ENCODE measurements around the gene FOCAD. TPM values are rescaled to one million over a fixed set of nuclear protein-coding genes. Genes with fewer than 3 reads are reported as not detected.
A peak's percentile ranks its signal among the peaks of the same experiment; 100 is the strongest.

FOCAD gene
- total RNA-seq, 1 donor from 2014 or later = 36.1 TPM

DNA sequence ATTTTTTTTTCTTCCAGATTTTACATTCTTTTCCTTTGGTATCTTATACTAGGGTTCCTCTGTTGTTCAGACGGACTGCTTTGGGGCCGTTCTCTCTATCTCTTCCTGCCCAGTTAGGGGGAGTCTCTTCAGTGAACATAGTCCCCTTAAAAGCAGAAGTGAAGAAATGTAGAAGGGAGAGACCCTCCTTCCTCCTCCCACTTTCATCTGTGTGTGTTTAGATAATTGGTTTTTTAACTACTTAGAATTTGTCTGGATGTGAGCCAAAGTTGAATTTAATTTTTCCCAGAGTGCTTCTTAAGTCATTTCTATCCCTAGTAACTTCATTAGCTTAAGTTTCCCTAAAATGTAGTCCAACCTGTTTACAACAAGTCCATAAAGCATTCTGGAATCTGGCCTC, 179.9 kb downstream of the FOCAD start:
- no peak for DNase-seq (ENCODE audit: extremely low read depth, low read depth, low spot score)

DNA sequence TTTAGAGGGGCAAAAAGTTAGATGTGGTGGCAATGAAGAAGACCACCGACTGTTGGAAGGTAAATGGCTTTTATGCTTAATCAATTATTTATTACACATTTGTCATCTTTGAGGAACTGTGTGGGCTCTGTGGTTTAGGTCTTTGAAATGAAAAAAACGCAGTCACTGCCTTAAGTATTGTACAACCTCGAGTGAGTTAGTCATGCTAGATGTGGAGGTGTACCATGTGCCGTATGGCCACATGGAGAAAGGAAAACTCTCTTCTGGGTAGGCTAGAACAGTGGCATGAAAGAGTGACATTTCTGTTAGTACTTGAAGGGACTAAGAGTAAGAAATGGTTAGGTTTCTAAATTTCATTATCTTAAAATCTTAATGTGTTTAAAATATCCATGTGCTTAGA, 181.3 kb downstream of the FOCAD start:
- DNase-seq (ENCODE audit: extremely low read depth, low read depth, low spot score) = no peak

DNA sequence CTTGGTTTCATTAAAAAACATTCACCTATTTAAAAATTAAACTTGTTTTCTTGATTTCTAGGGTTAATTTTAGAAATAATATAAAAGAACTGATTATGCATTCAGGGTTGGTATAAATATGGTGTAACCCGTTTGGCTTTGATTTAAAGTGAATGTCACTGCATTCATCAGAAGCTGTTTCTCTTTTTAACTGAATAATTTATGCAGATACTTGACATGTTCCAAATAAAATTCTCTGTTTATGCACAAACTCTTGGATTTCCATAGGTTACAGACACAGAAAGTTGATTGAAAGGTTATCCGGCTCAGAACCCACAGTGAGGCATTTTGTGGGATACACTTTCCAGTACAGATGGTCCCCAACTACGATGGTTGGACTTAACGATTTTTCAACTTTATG, 186.1 kb downstream of the FOCAD start:
- no peak for DNase-seq (ENCODE audit: extremely low read depth, low read depth, low spot score)

DNA sequence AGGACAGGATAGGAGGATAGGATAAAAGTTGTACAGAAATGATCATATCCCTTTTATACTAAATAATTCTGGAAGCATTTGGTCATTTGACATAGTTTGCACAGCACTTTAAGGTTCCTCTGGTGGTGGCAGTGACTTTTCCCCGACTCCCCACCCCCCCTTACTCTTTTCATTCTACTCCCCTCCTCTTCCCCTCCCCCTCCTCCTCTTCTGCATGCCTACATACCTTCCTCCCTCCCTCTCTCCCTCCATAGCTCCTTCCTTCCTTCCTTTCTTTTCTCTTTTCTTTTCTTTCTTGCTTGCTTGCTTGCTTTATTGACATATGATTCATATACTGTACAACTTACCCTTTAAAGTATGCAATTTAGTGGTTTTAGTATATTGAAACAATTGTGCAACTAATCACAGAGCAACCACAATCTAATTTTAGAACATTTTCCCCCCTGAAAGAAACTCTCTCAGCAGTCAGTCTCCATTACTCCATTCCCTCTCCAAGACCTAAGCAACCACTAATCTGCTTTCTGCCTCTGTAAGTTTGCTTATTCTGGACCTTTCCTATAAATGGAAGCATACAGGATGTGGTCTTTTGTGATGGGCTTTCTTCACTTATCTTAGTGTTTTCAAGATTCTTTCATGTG, 188.4 kb downstream of the FOCAD start:
- DNase-seq (ENCODE audit: extremely low read depth, low read depth, low spot score) = no peak

DNA sequence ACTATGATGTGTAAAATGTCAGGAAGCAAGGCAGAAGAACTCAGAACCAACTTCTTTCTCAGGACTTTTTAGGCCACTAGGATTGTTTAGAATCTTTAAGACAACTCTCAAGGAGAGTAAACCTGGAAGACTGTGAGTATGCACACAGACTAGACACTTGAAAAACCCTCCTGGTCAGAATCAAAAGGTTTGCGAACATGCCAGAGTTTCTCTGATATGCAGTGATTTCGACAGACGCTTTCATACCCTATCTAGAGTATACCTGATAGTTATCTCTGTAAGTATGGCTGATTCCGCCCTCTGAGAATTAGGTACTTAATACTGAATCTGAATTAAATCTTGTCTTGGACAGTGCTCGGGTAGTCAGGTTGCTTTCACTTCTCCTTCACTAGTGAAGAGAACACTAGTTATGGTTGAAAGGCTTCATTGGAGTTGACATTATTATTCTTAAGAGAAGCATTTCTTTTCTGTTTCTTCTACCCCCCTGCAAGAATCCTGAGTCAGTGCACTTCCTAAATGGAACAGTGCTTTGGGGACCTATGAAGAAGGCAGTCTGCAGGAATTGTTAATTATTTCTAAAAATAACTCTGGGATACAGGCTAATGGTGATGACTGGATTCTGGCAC, 189.3 kb downstream of the FOCAD start:
- no peak for DNase-seq (ENCODE audit: extremely low read depth, low read depth, low spot score)

DNA sequence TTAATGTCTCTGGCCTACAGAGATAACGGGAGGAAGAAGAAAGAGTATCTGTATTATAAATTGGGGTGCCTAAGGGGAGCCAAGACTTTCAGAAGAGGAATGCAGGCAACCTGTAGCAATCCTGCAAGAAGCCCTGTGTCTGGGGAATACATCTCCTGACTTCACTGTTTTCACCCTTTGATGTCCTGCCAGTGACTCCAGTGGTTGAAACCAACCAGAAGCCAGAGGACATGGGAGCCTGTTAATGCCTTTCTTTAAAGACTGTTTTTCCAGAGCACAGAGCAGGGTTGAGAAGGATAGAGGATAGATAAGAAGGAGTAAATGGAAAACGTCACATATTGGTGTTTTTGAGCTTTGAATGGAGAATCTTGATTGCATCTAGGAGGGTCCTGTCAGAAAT, 196.2 kb downstream of the FOCAD start:
- DNase-seq (ENCODE audit: extremely low read depth, low read depth, low spot score) = no peak

DNA sequence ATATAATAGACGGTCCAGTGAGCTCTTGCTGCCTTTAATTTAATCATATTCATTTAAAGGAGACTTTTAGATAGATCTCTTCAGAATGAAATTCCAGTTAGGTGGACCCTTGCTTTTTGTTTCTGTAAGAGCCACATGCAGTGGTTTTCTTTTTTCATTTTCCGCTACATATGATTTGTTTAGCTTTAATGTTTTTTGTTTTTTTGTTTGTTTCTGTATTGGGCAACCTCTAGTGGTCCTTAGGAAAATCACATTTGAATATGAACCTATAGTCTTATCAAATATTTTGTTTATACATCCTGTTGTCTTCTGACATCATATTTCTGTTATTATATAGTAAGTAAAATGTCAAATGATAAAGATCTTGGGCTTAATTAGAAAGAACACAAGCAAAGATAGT, 196.6 kb downstream of the FOCAD start:
- no peak for DNase-seq (ENCODE audit: extremely low read depth, low read depth, low spot score)

DNA sequence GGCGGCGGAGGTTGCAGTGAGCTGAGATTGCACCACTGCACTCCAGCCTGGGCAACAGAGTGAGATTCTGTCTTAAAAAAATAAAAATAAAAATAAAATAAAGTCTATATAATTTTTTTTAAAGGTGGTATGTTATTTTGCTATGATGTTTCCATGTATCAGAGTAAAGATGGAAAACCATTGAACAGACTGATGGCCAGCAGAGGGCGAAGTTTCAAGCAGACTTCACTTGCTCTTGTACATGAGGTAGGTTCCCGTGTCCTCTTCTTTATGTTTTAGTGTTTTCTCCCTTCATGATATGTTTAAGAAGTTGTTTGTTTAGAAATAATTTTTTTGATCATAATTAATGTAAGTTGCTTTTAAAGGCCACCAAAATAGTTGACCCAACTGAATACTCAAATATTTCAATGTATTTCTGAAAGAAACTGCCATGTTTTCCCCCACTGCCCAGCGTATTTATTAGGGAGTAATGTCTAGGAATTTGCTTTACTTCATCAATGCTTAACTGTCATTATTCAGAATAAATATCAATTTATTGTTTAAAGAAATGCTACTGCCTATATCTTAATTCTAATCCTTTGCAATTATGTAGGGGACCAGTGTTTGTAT, 201.0 kb downstream of the FOCAD start:
- DNase-seq (ENCODE audit: extremely low read depth, low read depth, low spot score) = peak; percentile 33

DNA sequence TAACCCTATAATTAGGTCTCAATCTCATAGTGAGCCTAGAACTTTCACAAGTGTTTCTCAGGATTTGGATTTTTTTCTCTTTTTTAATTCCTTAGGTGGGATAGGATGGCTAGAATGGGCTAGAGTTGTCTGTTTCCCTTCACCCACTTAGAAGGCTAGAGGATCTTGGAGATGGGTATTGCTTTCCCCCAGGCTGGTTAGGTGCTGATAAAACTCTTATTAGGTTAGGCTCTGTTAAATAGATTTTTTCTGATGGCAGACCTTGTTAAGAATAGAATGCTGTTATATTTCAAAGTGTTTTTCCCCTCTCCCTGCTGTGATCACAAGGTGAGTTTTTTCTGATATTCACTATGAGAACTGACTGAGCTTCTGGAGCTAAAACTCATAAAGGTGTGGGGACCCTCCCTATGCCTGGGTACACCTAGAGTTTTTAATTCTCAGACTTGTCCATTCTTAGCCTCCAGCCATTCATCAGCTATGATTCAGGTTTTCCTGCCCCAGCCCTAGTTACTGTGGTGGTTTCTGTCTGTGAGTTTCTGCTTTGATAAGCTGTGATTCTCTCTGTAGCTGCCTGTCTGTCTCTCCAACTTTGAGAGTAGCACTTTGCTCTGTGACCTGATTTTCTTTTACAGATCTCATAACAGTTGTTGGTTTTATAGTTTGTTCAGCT, 215.0 kb downstream of the FOCAD start:
- peak; percentile 7 for DNase-seq (ENCODE audit: extremely low read depth, low read depth, low spot score)

DNA sequence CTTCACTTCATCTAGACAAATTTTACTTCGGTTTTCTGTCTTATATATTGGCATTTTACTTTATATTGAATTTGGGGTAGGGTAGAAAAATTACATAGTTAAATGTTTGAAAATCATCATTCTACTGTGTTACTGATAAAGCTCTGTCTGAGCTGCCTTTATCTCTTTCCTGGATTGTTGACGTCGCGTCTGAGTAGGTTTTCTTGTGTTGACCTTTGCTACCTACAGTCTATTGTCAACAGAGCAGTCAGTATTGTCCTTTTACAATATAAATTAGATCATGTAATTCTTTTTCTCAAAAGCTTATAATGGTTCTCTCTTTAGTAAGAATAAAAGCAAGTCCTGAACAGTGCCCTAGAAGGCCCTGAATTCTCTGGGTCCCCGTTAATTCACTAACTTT, 219.2 kb downstream of the FOCAD start:
- DNase-seq (ENCODE audit: extremely low read depth, low read depth, low spot score) = no peak

DNA sequence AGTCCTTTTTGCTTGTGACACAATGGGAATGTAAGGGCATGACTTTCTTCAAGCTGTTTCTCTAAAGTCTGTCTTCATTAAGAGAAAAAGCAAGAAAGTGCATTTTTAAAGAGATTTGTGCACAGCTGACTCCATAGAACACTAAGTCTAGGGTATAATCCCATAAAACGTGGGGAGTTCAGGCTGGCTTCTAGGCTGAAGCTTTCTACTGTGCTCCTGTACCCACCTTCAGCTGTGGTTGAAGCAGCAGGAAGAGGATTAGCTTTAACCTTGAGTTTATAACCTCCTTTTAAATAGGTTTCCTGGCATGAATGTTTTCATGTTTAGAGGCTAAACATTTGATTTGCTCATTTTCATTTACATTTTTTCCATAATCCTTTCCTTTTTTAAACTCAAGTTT, 220.9 kb downstream of the FOCAD start:
- no peak for DNase-seq (ENCODE audit: extremely low read depth, low read depth, low spot score)

DNA sequence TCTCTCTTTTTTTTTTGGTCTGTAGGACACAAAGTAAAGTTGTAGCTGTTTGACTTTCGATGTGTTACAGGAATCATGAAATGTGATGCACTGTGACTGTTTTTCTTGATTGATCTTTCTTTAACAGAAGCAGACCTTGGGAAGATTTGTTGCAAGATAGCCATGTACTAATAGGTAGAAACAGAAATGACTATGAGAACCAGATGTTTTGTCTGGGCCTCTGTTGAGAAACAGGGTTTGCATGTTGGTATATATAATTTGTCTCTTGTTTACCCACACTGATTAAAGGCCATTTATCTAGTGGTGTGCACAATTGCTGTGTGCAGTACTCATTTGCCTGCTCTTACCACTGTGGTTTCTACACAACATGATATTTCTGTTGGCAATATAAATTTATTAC, 222.3 kb downstream of the FOCAD start:
- DNase-seq (ENCODE audit: extremely low read depth, low read depth, low spot score) = no peak

DNA sequence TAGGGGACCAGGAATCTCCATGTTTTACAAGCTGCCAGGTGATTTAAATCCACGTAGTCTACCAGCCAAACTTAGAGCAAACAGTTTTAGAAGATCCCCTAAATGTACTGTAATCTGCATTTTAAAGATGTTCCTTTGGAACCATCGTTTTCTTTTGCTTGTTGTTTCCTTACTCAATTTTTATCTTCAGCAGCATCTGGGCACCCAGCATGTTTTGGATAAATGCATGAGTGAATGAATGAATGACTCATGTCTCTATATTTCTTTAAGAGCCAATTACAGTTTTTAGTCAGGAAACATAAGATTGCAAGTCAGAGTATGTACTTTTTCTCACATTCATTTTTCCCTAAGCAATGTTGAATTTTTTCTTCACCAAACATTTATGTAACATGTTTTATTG, 224.4 kb downstream of the FOCAD start:
- DNase-seq (ENCODE audit: extremely low read depth, low read depth, low spot score) = no peak

DNA sequence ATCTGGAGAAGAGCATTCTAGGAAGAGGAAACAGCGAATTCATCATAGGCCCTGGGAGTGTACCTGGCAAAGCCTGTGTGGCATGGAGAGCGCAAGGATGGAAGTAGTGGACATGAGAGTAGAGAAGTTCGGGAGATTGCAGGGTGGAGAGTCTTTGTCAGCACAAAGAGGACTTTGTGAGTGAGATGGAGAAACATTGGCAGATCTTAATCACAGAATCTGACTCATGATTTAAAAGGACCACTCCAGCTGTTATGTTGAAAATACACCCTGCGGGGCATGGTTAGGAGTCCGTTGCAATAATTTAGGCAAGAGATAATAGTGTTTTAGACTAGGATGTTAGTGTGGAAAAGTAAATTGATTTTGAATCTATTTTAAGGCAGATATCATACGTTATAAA, 230.5 kb downstream of the FOCAD start:
- no peak for DNase-seq (ENCODE audit: extremely low read depth, low read depth, low spot score)

DNA sequence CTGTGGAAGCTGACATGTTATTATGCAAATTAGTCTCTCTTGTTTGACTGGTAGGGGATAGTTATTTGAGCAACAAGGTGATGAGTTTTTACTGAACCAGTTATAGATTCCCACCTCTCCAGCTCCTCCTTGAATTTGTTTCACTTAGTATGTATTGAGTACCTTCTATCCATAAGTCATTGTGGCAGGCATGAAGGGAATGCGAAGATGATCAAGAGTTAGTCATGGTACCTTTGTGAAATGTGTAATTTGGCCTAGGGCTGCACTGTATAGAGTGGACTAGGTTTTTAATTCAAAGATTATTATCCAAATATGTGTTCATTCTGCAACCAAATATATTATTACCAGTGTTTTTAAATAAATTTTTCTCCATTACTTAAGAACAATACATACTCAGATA, 237.3 kb downstream of the FOCAD start:
- no peak for DNase-seq (ENCODE audit: extremely low read depth, low read depth, low spot score)

DNA sequence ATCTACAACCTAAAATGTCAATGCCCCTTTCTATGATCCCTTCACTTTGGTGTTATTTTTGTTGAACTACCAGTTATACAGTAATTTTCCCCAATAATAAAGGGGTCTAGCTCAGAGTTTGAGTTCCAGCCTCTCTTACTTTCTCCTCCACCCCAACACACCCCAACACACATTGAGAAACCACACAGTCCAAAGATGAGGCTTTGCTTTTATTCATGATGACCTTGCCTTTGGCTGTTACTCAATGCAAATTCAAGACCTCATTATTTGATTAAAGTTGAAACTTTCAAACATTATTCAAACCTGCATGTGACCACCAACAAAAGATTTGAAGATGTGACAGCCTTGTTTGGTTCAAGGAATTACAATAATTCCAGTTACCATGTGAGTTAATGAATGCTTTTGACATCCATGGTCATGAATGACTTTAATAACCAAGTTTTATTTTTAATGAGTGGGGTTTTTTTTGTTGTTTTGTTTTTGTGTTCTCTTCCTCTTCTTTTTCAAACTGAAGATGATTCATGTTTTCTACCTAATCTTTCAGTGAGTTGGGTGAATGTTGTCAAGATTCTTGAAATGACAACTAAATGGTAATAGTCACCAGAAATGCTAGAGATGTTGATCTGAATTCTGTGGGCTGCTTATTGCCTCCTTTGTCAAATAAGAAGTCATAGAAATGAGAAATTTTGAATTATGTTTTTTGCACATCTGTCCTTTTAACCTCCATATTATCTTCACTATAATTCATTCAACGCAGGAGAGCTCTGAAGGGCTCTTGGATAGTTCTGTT, 241.4 kb downstream of the FOCAD start:
- no peak for DNase-seq (ENCODE audit: extremely low read depth, low read depth, low spot score)

DNA sequence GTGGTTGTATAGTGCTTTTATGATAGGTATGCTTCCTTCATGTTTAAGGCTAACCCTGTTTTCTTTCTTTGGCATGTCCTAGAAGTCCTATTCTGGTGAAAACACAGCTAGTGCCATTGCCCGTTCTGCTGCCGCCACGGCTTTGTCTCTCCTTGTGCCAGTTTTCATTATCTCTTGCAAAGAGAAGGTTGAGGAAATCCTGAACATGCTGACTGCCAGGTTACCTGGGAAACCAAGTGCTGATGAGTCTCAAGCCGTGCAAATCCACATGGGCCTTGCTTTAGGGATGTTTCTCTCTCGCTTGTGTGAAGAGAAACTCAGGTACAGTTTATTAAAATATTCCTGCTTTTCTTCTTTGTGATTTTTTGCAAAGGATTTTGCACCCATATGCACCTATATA, 245.2 kb downstream of the FOCAD start:
- no peak for DNase-seq (ENCODE audit: extremely low read depth, low read depth, low spot score)

DNA sequence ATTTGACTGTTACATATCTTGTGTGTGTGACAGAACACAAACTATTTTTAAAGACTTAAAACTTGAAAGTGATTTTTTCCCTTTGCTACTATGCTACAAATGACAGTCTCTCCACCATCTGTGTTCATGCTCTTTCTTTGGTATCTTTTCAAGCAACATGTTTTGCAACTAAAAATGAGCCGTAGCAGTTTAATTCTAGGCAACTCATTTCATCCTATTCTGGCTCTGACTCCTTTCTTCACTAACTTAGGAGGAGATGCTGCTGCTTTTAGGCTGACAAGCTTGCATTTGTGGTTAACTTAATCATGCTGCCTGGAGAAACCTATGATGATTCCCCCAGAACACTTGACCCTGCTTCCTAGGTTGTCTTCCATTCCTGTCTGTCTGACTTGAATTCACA, 246.8 kb downstream of the FOCAD start:
- DNase-seq (ENCODE audit: extremely low read depth, low read depth, low spot score) = no peak

DNA sequence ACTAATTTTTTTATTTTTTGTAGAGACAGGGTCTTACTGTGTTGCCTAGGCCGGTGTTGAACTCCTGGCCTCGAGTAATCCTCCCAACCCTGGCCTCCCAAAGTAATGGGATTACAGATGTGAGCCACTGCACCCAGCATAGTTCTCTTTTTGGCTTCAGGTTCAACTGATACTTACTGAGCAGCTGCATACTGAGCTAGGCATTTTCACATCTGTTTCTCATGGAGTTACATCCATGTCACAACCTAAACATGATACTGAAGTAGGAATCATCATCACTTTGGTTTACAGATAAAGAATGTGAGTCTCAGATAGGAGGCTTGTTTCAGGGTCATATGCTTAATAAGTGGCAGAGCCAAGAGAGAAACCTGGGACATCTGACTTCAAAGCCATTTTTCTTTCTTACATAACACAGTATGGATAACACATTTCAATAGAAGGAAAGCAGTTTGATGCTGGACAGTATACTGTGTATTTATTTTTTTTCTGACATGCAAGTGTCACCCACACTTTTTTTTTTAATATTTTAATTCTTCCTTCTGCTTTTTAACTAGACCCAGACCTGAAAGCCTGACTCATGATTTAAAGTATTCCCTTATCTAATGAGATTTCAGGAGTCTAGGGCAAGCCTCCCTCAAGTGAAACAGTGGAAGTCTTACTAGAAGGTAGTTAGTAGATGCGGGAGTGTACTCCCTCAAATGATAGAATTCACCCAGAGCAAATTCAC, 256.6 kb downstream of the FOCAD start:
- no peak for DNase-seq (ENCODE audit: extremely low read depth, low read depth, low spot score)

DNA sequence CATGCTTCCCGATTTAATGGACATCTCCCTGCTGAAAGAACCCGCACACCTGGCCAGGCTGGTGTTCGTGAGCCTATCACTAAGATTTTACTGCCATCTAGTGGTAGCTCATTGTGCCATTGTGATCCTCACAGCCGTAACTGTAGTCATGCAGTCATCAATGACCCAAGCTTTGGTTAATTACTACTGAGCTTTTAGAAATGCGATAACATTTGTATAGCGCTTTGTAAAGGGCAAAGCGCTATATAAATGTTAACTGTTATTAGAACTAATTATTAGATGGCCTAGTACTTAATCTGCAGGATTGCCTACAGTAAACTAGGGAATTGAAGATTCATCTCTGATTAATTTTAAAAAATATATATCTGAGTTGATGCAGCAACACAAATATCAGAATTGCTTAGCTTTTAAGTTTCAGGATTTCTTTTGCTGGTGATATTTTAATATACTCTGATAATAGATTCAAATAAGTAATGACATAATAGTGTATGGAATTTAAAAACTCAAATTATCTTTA, 257.2 kb downstream of the FOCAD start:
- peak; percentile 60 for DNase-seq (ENCODE audit: extremely low read depth, low read depth, low spot score)

Measured in glomerular endothelial cell (primary cell).